KOPT-K1 (cell line): Measurements from ENCODE around the gene CRELD2.

Source experiments
- H3K27ac ChIP-seq: fragments of 200-600 bp; sonication (generic); 2 replicates; pipeline ENCODE4 v1.5.1; 2016; ENCODE audit warnings: antibody characterized with exemption, mild to moderate bottlenecking, low read depth, low read length; ENCODE audit not compliant: poor library complexity, severe bottlenecking
- H3K36me3 ChIP-seq: fragments of 200-600 bp; sonication (generic); 2 replicates; pipeline ENCODE4 v1.5.1; 2017; ENCODE audit warnings: antibody characterized with exemption, mild to moderate bottlenecking, low read length, moderate library complexity; ENCODE audit not compliant: insufficient read depth
- H3K9me3 ChIP-seq: fragments of 200-600 bp; sonication (generic); 2 replicates; pipeline ENCODE4 v1.5.1; 2017; ENCODE audit warnings: antibody characterized with exemption, low read length, mild to moderate bottlenecking; ENCODE audit not compliant: insufficient read depth, poor library complexity, severe bottlenecking

CRELD2 gene

DNA sequence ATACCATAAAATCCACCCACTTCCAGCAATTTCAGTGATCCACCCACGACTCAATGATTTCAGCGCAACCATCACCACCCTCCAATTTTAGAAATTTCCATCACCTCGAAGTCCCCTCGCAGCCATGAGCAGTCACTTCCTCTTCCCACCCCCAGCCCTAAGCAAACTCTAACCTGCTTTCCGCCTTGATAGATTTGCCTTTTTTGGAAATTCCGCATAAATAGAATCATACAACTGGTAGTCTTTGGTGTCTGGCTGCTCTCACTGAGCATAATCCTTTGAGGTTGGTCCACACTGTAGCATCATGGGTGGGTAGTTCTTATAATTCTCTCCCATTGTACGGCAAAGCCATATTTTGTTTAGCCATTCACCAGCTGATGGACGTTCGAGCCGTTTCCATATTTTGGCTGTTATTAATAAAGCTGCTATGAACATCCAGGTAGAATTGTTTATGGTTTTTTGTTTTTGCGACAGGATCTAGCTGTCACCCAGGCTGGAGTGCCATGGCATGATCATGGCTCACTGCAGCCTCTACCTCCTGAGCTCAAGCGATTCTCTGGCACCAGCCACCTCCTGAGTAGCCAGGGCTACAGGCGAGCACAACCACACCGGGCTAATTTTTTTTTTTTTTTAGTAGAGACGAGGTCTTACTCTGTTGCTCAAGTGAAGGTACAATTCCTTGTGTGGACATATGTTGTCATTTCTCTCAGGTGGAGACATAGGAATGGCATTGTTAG lies 58.2 kb downstream of the CRELD2 start:
- no peaks in the 10 kb centered on the region for H3K36me3 ChIP-seq
- H3K27ac ChIP-seq, result no peak overlapping the region
- H3K9me3 ChIP-seq, result peaks cover 8% of the 10 kb centered on the region
